Measurements from ENCODE around the gene CARMIL1.

DNA sequence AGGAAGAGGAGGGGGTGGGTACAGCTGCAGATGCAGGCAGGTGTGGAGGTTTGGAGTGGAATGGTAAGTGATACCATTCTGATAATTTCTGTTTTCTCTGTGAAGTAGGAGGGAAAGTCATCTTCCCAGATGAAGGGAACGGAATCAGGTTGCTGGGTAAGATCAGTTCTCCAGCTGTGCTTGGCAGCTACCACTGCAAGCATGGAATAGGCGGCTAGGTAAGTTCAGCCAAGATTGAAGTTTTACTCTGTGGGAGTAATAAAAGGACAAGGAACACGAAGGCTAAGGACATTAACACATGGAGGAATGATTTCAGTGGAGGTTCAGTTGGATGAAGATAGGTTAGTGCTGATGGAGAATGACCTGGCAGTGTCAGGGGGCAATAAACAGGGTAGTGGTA, 128.3 kb downstream of the CARMIL1 start:
- TF ChIP-seq, protein P1, sequence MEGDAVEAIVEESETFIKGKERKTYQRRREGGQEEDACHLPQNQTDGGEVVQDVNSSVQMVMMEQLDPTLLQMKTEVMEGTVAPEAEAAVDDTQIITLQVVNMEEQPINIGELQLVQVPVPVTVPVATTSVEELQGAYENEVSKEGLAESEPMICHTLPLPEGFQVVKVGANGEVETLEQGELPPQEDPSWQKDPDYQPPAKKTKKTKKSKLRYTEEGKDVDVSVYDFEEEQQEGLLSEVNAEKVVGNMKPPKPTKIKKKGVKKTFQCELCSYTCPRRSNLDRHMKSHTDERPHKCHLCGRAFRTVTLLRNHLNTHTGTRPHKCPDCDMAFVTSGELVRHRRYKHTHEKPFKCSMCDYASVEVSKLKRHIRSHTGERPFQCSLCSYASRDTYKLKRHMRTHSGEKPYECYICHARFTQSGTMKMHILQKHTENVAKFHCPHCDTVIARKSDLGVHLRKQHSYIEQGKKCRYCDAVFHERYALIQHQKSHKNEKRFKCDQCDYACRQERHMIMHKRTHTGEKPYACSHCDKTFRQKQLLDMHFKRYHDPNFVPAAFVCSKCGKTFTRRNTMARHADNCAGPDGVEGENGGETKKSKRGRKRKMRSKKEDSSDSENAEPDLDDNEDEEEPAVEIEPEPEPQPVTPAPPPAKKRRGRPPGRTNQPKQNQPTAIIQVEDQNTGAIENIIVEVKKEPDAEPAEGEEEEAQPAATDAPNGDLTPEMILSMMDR (conservative IDR thresholded peaks at IDR 0.05; ENCODE audit: low read length), result no peak
- TF ChIP-seq EZH2phosphoT487 (IDR thresholded peaks at IDR 0.05; ENCODE audit: borderline replicate concordance), result no peak
